Cardiac fibroblast (primary cell): ENCODE data around the gene TMEM176B.

Source experiments
- DNase-seq, 2 donors: peaks; one replicate each; pipeline versions ENCODE4 v3.0.0 to v3.0.0-alpha.2; 2010; ENCODE audit warnings: low read depth in 2 of 2
- H3K4me3 ChIP-seq, 2 donors: replicated peaks in 1 of 2; 1 replicate in 1 of 2; 2 replicates in 1 of 2; pipeline ENCODE4 v1.5.1; 2011; ENCODE audit warnings: low read depth in 2 of 2, low read length in 2 of 2, mild to moderate bottlenecking in 2 of 2, moderate library complexity in 1 of 2
- TF ChIP-seq, protein P1 (sequence below): IDR thresholded peaks from one replicate; pipeline ENCODE4 v1.5.1; 2011; ENCODE audit warnings: low read depth, mild to moderate bottlenecking, low read length, inconsistent platforms

TMEM176B gene

DNA sequence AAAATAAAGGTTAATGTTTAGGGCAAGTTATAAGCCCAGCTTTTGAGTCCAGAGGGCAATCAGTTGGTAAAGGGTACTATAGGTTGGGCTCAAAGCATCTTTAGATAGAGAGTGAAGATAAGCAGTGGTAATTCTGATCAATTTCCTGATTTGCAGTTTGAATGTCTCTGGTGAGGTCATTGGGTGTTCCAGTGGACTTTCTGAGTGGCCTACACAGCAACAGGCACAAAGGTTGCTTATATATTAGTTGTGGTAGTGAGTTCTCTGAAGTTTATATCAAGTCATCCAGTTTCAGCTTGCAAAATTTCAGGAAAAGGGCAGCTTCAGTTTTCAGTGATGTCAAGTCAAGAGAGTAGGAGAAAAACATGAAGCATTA is 33.8 kb downstream of the TMEM176B start:
- no peak for DNase-seq
- TF ChIP-seq, protein P1, sequence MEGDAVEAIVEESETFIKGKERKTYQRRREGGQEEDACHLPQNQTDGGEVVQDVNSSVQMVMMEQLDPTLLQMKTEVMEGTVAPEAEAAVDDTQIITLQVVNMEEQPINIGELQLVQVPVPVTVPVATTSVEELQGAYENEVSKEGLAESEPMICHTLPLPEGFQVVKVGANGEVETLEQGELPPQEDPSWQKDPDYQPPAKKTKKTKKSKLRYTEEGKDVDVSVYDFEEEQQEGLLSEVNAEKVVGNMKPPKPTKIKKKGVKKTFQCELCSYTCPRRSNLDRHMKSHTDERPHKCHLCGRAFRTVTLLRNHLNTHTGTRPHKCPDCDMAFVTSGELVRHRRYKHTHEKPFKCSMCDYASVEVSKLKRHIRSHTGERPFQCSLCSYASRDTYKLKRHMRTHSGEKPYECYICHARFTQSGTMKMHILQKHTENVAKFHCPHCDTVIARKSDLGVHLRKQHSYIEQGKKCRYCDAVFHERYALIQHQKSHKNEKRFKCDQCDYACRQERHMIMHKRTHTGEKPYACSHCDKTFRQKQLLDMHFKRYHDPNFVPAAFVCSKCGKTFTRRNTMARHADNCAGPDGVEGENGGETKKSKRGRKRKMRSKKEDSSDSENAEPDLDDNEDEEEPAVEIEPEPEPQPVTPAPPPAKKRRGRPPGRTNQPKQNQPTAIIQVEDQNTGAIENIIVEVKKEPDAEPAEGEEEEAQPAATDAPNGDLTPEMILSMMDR: no peak
- H3K4me3 ChIP-seq: no peak overlapping the region

DNA sequence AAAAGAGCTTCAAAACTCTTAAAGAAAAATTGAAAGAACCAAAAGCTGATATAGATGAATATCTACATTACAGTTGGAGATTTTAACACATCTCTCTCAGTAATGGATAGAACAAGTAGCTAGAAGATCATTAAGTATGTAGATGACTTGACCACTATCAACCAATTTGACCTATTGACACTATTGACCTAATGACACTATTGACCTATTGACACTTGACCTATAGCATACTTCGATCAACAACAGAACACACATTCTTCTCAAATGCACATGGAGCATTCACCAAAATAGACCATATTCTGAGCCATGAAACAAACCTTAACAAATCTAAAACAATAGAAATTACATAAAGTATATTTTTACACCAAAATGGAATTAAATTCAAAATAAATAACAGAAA is 40.7 kb downstream of the TMEM176B start:
- TF ChIP-seq, protein P1: no peak
- DNase-seq: no peak
- H3K4me3 ChIP-seq: no peak overlapping the region

DNA sequence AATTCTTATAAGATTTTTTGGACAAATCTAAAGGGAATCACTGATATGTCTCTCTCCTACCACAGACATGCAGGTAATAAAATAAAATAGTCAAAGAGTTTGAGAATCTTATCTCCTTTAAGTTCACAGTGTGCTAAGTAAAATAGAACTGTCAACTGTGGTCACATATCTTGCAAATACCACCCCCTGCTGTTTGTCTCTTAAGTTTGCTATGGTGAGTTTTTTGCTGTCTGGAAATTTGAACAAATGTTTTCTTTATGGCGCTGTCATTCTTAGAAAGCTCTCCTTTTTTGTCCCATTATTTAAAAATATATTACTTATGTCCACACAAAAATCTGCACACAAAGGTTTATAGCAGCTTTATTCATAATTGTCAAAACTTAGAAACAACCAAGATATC is 43.3 kb downstream of the TMEM176B start:
- DNase-seq: peak in 1 of 2 donors; percentile 7
- H3K4me3 ChIP-seq: no peak overlapping the region
- TF ChIP-seq, protein P1: no peak

DNA sequence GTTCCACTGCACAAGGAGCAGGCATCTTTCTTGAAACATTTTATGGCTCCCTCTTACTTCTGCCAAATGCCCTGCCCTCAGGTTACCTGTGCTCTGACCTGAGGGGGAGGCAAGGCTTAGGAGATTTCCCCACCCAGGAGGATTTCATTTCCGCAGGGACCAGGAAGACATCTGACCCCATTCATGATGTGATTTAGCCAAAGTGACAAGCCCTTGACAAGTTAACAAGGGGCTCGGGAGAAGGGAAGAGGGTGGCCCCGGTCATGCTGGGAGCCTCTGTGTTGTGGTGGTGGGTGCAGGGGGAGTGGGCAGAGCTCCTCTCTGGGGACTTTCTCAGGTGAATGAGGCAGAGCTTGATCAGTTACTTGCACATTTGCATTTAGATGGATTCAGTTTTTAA is 44.0 kb downstream of the TMEM176B start:
- DNase-seq: no peak
- no peak overlapping the region for H3K4me3 ChIP-seq
- TF ChIP-seq, protein P1: no peak

DNA sequence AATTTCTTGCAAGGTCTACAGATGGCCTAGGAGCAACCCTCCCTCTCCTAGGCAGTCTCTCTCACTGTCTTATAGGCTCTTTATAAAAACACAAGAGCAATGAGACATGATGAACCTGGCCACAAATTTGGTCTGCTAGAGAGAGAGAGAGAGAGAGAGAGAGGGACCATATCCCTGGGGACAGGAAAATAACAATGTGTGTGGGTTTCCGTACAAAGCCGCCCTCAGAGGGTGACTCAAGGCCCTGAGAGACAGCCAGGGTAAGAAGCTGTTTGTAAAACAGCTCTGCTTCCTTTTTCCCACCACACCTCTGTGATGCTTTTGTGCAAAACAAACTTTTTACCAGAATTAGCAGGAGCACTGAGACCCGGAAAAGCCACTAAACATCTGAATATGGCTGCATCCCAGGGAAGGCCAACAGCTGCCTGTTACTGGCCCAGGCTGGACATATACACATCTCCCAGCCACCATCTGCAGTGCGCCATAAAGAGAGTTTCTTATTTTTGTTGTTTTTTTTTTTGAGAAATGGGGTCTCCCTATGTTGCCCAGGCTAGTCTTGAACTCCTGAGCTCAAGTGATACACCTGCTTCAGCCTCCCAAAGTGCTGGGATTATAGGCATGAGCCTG is 44.6 kb downstream of the TMEM176B start:
- peak in 1 of 2 donors; percentile 40 for DNase-seq
- no peak overlapping the region for H3K4me3 ChIP-seq
- TF ChIP-seq, protein P1: no peak

DNA sequence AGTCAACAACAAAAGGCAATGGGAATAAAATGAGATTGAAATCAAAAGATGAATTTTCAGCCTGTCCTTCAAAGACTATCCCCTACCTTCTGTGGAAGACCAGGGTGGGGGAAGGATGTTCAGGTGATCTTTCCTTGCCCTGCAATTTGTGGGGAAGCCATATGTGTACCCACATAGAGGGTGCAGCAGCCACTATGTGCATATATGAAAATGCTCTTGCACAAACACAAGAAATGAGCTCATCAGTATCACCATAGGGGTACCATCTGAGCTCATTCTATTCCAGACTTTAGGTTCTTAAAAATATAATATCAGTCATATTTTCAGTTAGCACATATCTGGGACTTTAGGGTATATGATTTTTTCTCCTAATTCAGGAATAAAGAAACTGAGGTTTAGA is 45.2 kb downstream of the TMEM176B start:
- H3K4me3 ChIP-seq: no peak overlapping the region
- DNase-seq: no peak
- TF ChIP-seq, protein P1: no peak

DNA sequence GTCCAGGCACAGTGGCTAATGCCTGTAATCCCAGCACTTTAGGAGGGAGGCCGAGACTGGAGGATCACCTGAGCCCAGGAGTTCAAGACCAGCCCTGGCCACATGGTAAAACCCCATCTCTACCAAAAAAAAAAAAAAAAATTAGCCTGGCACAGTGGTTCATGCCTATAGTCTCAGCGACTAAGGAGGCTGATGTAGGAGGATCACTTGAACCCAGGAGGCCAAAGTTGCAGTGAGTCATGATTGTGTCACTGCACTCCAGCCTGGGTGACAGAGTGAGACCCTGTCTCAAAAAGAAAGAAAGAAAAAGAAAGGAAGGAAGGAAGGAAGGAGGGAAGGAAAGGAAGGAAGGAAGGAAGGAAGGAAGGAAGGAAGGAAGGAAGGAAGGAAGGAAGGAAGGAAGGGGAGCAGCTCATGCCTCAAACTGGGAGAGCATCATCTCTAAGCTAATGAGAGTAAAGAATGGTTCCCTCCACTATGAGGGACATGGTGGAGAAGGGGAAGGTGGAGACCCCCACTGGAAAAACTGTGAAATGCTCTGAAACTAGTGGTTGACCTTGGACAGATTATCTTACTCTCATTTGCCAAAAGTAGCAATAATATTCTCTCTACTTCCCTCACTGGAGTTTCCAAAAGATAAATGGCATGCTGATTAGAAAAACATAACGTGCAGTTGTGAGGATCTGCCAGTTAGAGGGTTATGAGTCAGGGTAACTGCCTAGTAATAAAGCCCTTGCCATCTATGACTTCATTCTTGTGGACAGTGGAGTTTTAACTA is 46.1 kb downstream of the TMEM176B start:
- TF ChIP-seq, protein P1: no peak
- H3K4me3 ChIP-seq: no peak overlapping the region
- DNase-seq: peak in 1 of 2 donors; percentile 6
